Activated T-helper 1 cell treated with anti-CD3 and anti-CD28 coated beads, Interleukin-12 subunit alpha, Interleukin-12 subunit beta, Interleukin-2, Interleukin-4 antibody, amounts not matched to agents 30 ng/mL and 10 ng/mL and 1 ng/mL, durations not matched to agents 14 hours and 24 hours and 36 hours (primary cell): ENCODE measurements around the gene FMO1. TPM values are rescaled to one million over a fixed set of nuclear protein-coding genes. Genes with fewer than 3 reads are reported as not detected.

ENCODE experiments used
- DNase-seq: peaks from one replicate; pipeline ENCODE4 v3.0.0; 2021; ENCODE audit warnings: low spot score
- H3K27ac Mint-ChIP-seq: one replicate; pipeline ENCODE4 v1.8.0; 2021; ENCODE audit warnings: mild to moderate bottlenecking, mixed read lengths
- H3K27me3 Mint-ChIP-seq: one replicate; pipeline ENCODE4 v1.8.0; 2022; ENCODE audit warnings: mild to moderate bottlenecking, moderate library complexity, mixed read lengths; ENCODE audit not compliant: insufficient read depth
- H3K36me3 Mint-ChIP-seq: one replicate; pipeline ENCODE4 v1.8.0; 2021; ENCODE audit warnings: low read depth, mixed read lengths
- H3K4me1 Mint-ChIP-seq: one replicate; pipeline ENCODE4 v1.8.0; 2021; ENCODE audit warnings: low read depth, mixed read lengths
- H3K4me3 Mint-ChIP-seq: one replicate; pipeline ENCODE4 v1.8.0; 2021; ENCODE audit warnings: mild to moderate bottlenecking, moderate library complexity, mixed read lengths
- H3K9me3 Mint-ChIP-seq: one replicate; pipeline ENCODE4 v1.8.0; 2021; ENCODE audit warnings: mixed read lengths
- intact Hi-C: fragments of 100-400 bp; cut with micrococcal nuclease; formaldehyde crosslinking; loops from one replicate; pipeline ENCODE4 v1.15.1; 2024
- total RNA-seq: library from RNA; stranded (reverse); gene quantifications from 2 replicates; pipeline ENCODE4 v1.2.3, GENCODE V29; 2022

The FMO1 gene, protein sequence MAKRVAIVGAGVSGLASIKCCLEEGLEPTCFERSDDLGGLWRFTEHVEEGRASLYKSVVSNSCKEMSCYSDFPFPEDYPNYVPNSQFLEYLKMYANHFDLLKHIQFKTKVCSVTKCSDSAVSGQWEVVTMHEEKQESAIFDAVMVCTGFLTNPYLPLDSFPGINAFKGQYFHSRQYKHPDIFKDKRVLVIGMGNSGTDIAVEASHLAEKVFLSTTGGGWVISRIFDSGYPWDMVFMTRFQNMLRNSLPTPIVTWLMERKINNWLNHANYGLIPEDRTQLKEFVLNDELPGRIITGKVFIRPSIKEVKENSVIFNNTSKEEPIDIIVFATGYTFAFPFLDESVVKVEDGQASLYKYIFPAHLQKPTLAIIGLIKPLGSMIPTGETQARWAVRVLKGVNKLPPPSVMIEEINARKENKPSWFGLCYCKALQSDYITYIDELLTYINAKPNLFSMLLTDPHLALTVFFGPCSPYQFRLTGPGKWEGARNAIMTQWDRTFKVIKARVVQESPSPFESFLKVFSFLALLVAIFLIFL
- not detected in 2 replicates for total RNA-seq

DNA sequence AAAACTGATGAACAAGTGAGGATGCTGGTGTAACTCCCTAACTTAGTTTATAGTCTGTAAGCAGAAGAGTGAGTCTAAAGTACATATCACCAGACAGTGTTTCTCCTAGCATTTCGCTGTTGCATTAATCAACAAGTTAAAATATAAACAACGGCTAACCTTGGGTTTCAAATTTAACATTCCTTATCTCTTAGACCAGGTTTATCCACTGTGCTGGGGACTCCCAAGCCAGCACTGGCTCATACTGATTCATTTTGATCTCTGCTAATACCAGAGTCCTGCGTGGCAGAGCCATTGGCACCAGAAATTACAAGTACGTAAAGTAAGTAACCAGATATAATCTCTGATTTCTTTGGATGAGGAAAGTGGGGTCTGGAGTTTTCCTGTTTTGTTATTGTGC lies at the start of gene FMO1:
Gene FMO1, plus strand, starts transcription at position 193 of the 400 bp plus-strand sequence. CDS start 9,594 bp downstream, outside the sequence.
- no peak for DNase-seq
- Mint-ChIP-seq H3K27ac (no peak within 1 kb of the TSS), H3K27me3 (peaks cover 40% of the 10 kb centered on the region), H3K4me3 (no peak within 1 kb of the TSS), H3K9me3 (no peaks in the 10 kb centered on the region), H3K4me1 (peaks cover 11% of the 10 kb centered on the region), H3K36me3 (no peaks in the 10 kb centered on the region)
- intact Hi-C loops: no loop called here

GRCh38 chr1:171204296-171204695 lies 44.0 kb upstream of the FMO1 start:
- H3K9me3 Mint-ChIP-seq: no peaks in the 10 kb centered on the region
- DNase-seq: no peak
- intact Hi-C loops: no loop called here
- H3K27ac Mint-ChIP-seq: no peak overlapping the region
- no peaks in the 10 kb centered on the region for H3K36me3 Mint-ChIP-seq
- no peaks in the 10 kb centered on the region for H3K4me1 Mint-ChIP-seq
- no peak overlapping the region for H3K4me3 Mint-ChIP-seq
- H3K27me3 Mint-ChIP-seq: peaks cover 7% of the 10 kb centered on the region

DNA sequence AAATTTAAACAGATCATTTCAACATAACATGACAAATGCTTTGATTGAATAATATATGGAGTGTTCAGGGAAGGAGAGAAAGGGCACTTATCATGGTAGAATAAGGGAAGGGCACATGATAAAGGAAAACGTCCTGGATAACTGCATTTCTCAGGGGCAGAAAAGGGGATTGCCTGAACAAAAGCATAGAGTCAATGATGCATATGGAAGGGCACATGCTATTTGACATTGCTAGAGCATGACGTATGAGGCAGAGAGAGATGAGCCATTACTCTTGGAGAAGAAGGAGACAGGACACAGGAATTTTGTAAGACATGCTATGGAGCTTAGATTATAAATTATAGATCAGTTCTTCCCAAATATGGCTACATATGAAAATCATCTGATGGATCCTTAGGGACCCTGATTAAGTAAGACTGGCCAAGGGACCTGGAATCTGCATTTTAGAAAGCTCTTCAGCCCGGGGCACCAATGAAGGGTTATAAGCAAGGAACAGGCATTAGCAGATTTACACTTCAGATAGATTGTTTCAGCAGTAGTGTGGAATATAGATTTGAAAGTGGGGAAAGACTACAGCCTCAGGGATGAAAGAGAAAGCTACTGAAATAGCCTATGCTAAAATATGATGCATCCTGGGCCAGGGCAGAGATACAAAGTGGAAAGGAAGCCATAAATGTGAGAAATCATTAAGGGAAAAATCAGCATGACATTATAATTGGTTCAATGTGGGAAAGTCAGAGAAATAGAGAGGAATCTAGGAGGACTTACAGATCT lies 41.9 kb upstream of the FMO1 start:
- no peaks in the 10 kb centered on the region for H3K36me3 Mint-ChIP-seq
- H3K9me3 Mint-ChIP-seq: no peaks in the 10 kb centered on the region
- H3K4me1 Mint-ChIP-seq: no peaks in the 10 kb centered on the region
- intact Hi-C loops: no loop called here
- H3K27ac Mint-ChIP-seq: no peak overlapping the region
- DNase-seq: no peak
- H3K27me3 Mint-ChIP-seq: peaks cover 3% of the 10 kb centered on the region
- no peak overlapping the region for H3K4me3 Mint-ChIP-seq

GRCh38 chr1:171206978-171207355 lies 41.3 kb upstream of the FMO1 start:
- Mint-ChIP-seq H3K27ac (no peak overlapping the region), H3K4me1 (no peaks in the 10 kb centered on the region), H3K27me3 (peaks cover 3% of the 10 kb centered on the region), H3K9me3 (no peaks in the 10 kb centered on the region), H3K4me3 (no peak overlapping the region), H3K36me3 (no peaks in the 10 kb centered on the region)
- no peak for DNase-seq
- intact Hi-C loops: no loop called here

- Mint-ChIP-seq H3K27me3 (peaks cover 3% of the 10 kb centered on the region), H3K27ac (no peak overlapping the region), H3K4me3 (no peak overlapping the region), H3K9me3 (no peaks in the 10 kb centered on the region), H3K4me1 (no peaks in the 10 kb centered on the region), H3K36me3 (no peaks in the 10 kb centered on the region)
- no peak for DNase-seq
- intact Hi-C loops: no loop called here
Observed at GRCh38 chr1:171207377-171207776, 40.9 kb upstream of the FMO1 start.

GRCh38 chr1:171210355-171210754 lies 37.9 kb upstream of the FMO1 start:
- Mint-ChIP-seq H3K27ac (no peak overlapping the region), H3K4me1 (no peaks in the 10 kb centered on the region), H3K36me3 (no peaks in the 10 kb centered on the region), H3K4me3 (no peak overlapping the region), H3K9me3 (no peaks in the 10 kb centered on the region), H3K27me3 (peaks cover 1% of the 10 kb centered on the region)
- intact Hi-C loops: no loop called here
- DNase-seq: no peak

- DNase-seq: no peak
- intact Hi-C loops: no loop called here
- Mint-ChIP-seq H3K27me3 (peaks cover 3% of the 10 kb centered on the region), H3K36me3 (no peaks in the 10 kb centered on the region), H3K4me1 (no peaks in the 10 kb centered on the region), H3K27ac (no peak overlapping the region), H3K9me3 (no peaks in the 10 kb centered on the region), H3K4me3 (no peak overlapping the region)
Observed at GRCh38 chr1:171212607-171213351, 35.5 kb upstream of the FMO1 start.

- peaks cover 3% of the 10 kb centered on the region for H3K27me3 Mint-ChIP-seq
- no peaks in the 10 kb centered on the region for H3K9me3 Mint-ChIP-seq
- H3K36me3 Mint-ChIP-seq: no peaks in the 10 kb centered on the region
- intact Hi-C loops: no loop called here
- no peak overlapping the region for H3K27ac Mint-ChIP-seq
- no peak overlapping the region for H3K4me3 Mint-ChIP-seq
- no peaks in the 10 kb centered on the region for H3K4me1 Mint-ChIP-seq
- no peak for DNase-seq
Observed at GRCh38 chr1:171213559-171214454, 34.5 kb upstream of the FMO1 start.

DNA sequence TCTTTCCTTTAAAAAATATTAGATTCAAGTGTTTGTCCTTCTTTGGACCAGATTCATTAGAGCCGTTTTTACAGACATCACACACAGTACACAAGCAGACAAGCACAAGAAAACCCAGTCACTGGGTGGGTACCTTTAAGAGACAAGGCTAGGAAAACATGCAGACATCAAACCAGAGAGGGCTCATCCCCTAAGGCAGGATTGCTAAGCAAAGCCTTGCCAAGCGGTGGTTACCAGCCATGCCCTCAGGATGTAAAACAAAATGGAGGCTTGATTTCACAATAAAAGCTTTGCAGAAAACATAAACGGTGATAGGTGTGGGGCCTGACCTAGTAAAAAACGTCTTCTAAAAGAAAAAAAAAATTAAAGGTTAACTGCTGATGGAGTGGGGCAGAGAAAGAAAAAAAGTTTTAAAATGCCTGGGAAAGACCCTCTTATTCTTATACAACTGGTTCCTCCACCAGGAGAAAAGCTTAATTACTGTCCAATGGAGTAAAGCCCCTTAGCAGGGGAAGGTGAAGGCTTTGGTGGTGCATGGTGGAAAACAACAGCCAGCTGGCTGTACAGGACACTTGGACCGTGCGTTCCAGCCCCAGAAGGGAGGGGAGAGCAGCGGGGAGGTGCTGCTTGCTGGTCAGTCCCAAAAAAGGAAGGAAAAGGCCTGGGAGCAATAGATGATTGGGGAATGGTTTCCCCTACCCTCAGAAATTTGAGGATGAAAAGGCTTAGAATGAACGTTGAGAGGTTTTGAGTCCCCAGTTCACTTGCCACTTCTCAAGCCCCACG lies 30.4 kb upstream of the FMO1 start:
- no peak overlapping the region for H3K27ac Mint-ChIP-seq
- intact Hi-C loops: no loop called here
- no peaks in the 10 kb centered on the region for H3K36me3 Mint-ChIP-seq
- no peaks in the 10 kb centered on the region for H3K9me3 Mint-ChIP-seq
- no peaks in the 10 kb centered on the region for H3K4me1 Mint-ChIP-seq
- no peak overlapping the region for H3K4me3 Mint-ChIP-seq
- DNase-seq: no peak
- peaks cover 3% of the 10 kb centered on the region for H3K27me3 Mint-ChIP-seq

- Mint-ChIP-seq H3K9me3 (no peaks in the 10 kb centered on the region), H3K4me1 (no peaks in the 10 kb centered on the region), H3K4me3 (no peak overlapping the region), H3K27ac (no peak overlapping the region), H3K27me3 (peaks cover 3% of the 10 kb centered on the region), H3K36me3 (no peaks in the 10 kb centered on the region)
- intact Hi-C loops: no loop called here
- no peak for DNase-seq
Observed at GRCh38 chr1:171218661-171219060, 29.6 kb upstream of the FMO1 start.

DNA sequence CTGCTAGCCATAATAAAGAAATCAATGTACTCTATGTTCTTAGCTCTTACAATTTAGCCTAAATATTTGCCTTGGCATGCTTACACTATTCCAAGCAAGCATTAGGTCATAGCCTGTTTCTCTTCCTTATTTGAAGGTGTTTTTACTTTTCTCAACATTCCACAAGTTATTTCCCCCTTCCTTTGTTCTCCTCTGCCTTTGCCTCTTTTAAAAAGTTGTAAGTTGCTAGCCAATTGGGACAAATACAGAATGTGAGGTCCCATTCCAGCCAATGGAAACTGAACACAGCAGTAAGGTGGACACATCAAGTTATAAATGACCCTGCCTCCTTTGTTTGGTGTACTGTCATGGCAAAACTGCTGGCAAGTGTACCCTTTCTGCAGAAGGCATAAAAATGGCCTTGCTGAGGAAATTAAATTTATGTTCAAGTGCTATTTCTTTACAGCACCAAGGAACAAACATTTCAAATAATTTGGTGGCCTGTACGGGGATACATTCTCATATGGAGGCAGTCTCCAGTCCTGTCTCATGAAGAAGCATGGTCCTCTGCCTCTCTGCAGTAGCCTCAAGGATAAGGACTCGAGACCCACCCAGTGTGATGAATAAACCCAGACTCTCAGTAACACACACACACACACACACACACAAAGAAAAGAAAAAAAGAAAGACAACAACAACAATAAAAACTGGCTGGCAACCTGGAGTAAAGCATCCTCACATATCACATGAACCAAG lies 28.8 kb upstream of the FMO1 start:
- H3K4me3 Mint-ChIP-seq: no peak overlapping the region
- intact Hi-C loops: no loop called here
- no peaks in the 10 kb centered on the region for H3K4me1 Mint-ChIP-seq
- H3K27me3 Mint-ChIP-seq: peaks cover 3% of the 10 kb centered on the region
- H3K9me3 Mint-ChIP-seq: no peaks in the 10 kb centered on the region
- no peak overlapping the region for H3K27ac Mint-ChIP-seq
- H3K36me3 Mint-ChIP-seq: no peaks in the 10 kb centered on the region
- DNase-seq: no peak
